ENCODE results near the gene C1orf167.

C1orf167 gene

DNA sequence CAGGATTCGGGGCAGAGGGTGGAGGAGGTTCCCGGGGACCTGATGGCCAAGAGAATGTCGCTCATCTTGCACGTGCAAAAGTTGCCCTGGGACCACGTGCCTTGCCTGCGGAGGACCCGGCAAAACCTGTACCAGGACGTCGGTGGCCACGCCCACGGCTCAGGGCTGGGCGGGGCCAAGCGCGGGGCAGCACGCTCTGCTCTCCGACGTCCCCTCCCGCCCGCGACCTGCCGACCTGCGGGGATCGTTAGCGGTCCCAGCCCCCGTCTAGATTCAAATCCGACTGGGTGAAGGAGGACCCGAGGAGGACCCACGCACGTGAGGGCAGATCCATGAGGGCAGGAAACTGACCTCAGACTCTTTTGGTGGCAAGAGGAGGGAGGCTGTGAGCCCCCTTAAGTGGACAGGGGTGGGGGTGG, at the start of gene C1orf167:
Gene C1orf167, plus strand, starts transcription at position 206 of the 419 bp plus-strand sequence. CDS start 2,208 bp downstream, outside the sequence.
- no peaks in the 10 kb centered on the region; the same call in 1 of the 2 replicates for H3K9me3 ChIP-seq (ENCODE audit: control insufficient read depth, insufficient read depth, low read depth, low read length)
- H3K9ac ChIP-seq (ENCODE audit: low read length): no peak within 1 kb of the TSS
- H3K4me1 ChIP-seq (ENCODE audit: control insufficient read depth, insufficient read depth, low read length): peaks cover 17% of the 10 kb centered on the region
- no peaks in the 10 kb centered on the region for H3K36me3 ChIP-seq (ENCODE audit: control insufficient read depth, insufficient read depth, low read length)
- H3K27me3 ChIP-seq (ENCODE audit: control insufficient read depth, insufficient read depth, low read length): peaks cover 39% of the 10 kb centered on the region
- peak within 1 kb of the TSS; percentile 41 for H3K4me3 ChIP-seq (ENCODE audit: low read depth, low read length)
- H3K27ac ChIP-seq (ENCODE audit: low read depth, low read length): no peak within 1 kb of the TSS

- no peak overlapping the region for H3K9ac ChIP-seq (ENCODE audit: low read length)
- no peak overlapping the region for H3K4me3 ChIP-seq (ENCODE audit: low read depth, low read length)
- H3K9me3 ChIP-seq (ENCODE audit: control insufficient read depth, insufficient read depth, low read depth, low read length): no peaks in the 10 kb centered on the region
- peaks cover 26% of the 10 kb centered on the region for H3K36me3 ChIP-seq (ENCODE audit: control insufficient read depth, insufficient read depth, low read length)
- peaks cover 11% of the 10 kb centered on the region for H3K4me1 ChIP-seq (ENCODE audit: control insufficient read depth, insufficient read depth, low read length)
- no peak overlapping the region for H3K27ac ChIP-seq (ENCODE audit: low read depth, low read length)
- H3K27me3 ChIP-seq (ENCODE audit: control insufficient read depth, insufficient read depth, low read length): no peaks in the 10 kb centered on the region
Measured at GRCh38 chr1:11712285-11712684, 49.7 kb upstream of the C1orf167 start.

GRCh38 chr1:11713095-11713494, 48.9 kb upstream of the C1orf167 start:
- Histone ChIP-seq H3K9me3 (ENCODE audit: control insufficient read depth, insufficient read depth, low read depth, low read length) (no peaks in the 10 kb centered on the region), H3K36me3 (ENCODE audit: control insufficient read depth, insufficient read depth, low read length) (peaks cover 26% of the 10 kb centered on the region), H3K9ac (ENCODE audit: low read length) (no peak overlapping the region), H3K27ac (ENCODE audit: low read depth, low read length) (no peak overlapping the region), H3K4me1 (ENCODE audit: control insufficient read depth, insufficient read depth, low read length) (peaks cover 4% of the 10 kb centered on the region; the same call in 1 of the 2 replicates), H3K27me3 (ENCODE audit: control insufficient read depth, insufficient read depth, low read length) (no peaks in the 10 kb centered on the region), H3K4me3 (ENCODE audit: low read depth, low read length) (no peak overlapping the region)

GRCh38 chr1:11714831-11715575, 47.0 kb upstream of the C1orf167 start:
- no peaks in the 10 kb centered on the region for H3K27me3 ChIP-seq (ENCODE audit: control insufficient read depth, insufficient read depth, low read length)
- H3K4me3 ChIP-seq (ENCODE audit: low read depth, low read length): no peak overlapping the region
- H3K36me3 ChIP-seq (ENCODE audit: control insufficient read depth, insufficient read depth, low read length): peaks cover 23% of the 10 kb centered on the region
- peaks cover 6% of the 10 kb centered on the region for H3K4me1 ChIP-seq (ENCODE audit: control insufficient read depth, insufficient read depth, low read length)
- no peak overlapping the region for H3K27ac ChIP-seq (ENCODE audit: low read depth, low read length)
- no peak overlapping the region for H3K9ac ChIP-seq (ENCODE audit: low read length)
- no peaks in the 10 kb centered on the region for H3K9me3 ChIP-seq (ENCODE audit: control insufficient read depth, insufficient read depth, low read depth, low read length)

- H3K27me3 ChIP-seq (ENCODE audit: control insufficient read depth, insufficient read depth, low read length): no peaks in the 10 kb centered on the region
Measured at GRCh38 chr1:11719313-11720032, 42.5 kb upstream of the C1orf167 start.

DNA sequence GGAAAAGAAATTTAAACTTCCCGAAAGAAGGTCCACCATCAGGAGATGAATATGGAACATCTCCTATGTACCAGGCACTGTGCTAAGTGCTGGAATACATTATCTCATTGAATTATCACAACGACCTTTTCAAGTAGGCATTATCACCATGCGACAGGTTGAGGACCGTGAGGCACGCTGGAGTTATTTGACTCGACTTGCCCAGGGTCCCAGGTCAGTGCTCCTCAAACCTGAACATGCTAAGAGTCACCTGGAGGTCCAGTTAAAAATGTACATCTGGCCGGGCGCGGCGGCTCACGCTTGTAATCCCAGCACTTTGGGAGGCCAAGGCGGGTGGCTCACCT, 42.0 kb upstream of the C1orf167 start:
- Histone ChIP-seq H3K27me3 (ENCODE audit: control insufficient read depth, insufficient read depth, low read length) (no peaks in the 10 kb centered on the region), H3K27ac (ENCODE audit: low read depth, low read length) (no peak overlapping the region), H3K36me3 (ENCODE audit: control insufficient read depth, insufficient read depth, low read length) (peaks cover 17% of the 10 kb centered on the region), H3K4me3 (ENCODE audit: low read depth, low read length) (no peak overlapping the region), H3K4me1 (ENCODE audit: control insufficient read depth, insufficient read depth, low read length) (peaks cover 6% of the 10 kb centered on the region), H3K9ac (ENCODE audit: low read length) (no peak overlapping the region), H3K9me3 (ENCODE audit: control insufficient read depth, insufficient read depth, low read depth, low read length) (no peaks in the 10 kb centered on the region)

More at GRCh38 chr1:11719313-11720032, 42.5 kb upstream of the C1orf167 start:
- H3K9ac ChIP-seq (ENCODE audit: low read length): peak overlapping the region; percentile 14
- no peaks in the 10 kb centered on the region for H3K9me3 ChIP-seq (ENCODE audit: control insufficient read depth, insufficient read depth, low read depth, low read length)
- H3K27ac ChIP-seq (ENCODE audit: low read depth, low read length): no peak overlapping the region
- peaks cover 6% of the 10 kb centered on the region for H3K4me1 ChIP-seq (ENCODE audit: control insufficient read depth, insufficient read depth, low read length)
- peak overlapping the region; percentile 33; the same call in 1 of the 2 replicates for H3K4me3 ChIP-seq (ENCODE audit: low read depth, low read length)
- H3K36me3 ChIP-seq (ENCODE audit: control insufficient read depth, insufficient read depth, low read length): peaks cover 19% of the 10 kb centered on the region

GRCh38 chr1:11720525-11720924, 41.5 kb upstream of the C1orf167 start:
- no peak overlapping the region for H3K4me3 ChIP-seq (ENCODE audit: low read depth, low read length)
- H3K9ac ChIP-seq (ENCODE audit: low read length): no peak overlapping the region
- no peak overlapping the region for H3K27ac ChIP-seq (ENCODE audit: low read depth, low read length)
- H3K9me3 ChIP-seq (ENCODE audit: control insufficient read depth, insufficient read depth, low read depth, low read length): no peaks in the 10 kb centered on the region
- no peaks in the 10 kb centered on the region for H3K27me3 ChIP-seq (ENCODE audit: control insufficient read depth, insufficient read depth, low read length)
- H3K4me1 ChIP-seq (ENCODE audit: control insufficient read depth, insufficient read depth, low read length): peaks cover 10% of the 10 kb centered on the region
- H3K36me3 ChIP-seq (ENCODE audit: control insufficient read depth, insufficient read depth, low read length): peaks cover 13% of the 10 kb centered on the region

- no peaks in the 10 kb centered on the region for H3K27me3 ChIP-seq (ENCODE audit: control insufficient read depth, insufficient read depth, low read length)
- H3K9ac ChIP-seq (ENCODE audit: low read length): no peak overlapping the region
- H3K4me1 ChIP-seq (ENCODE audit: control insufficient read depth, insufficient read depth, low read length): peaks cover 16% of the 10 kb centered on the region
- no peak overlapping the region for H3K27ac ChIP-seq (ENCODE audit: low read depth, low read length)
- H3K9me3 ChIP-seq (ENCODE audit: control insufficient read depth, insufficient read depth, low read depth, low read length): no peaks in the 10 kb centered on the region
- no peak overlapping the region for H3K4me3 ChIP-seq (ENCODE audit: low read depth, low read length)
- peaks cover 10% of the 10 kb centered on the region for H3K36me3 ChIP-seq (ENCODE audit: control insufficient read depth, insufficient read depth, low read length)
Measured at GRCh38 chr1:11721311-11721710, 40.7 kb upstream of the C1orf167 start.

DNA sequence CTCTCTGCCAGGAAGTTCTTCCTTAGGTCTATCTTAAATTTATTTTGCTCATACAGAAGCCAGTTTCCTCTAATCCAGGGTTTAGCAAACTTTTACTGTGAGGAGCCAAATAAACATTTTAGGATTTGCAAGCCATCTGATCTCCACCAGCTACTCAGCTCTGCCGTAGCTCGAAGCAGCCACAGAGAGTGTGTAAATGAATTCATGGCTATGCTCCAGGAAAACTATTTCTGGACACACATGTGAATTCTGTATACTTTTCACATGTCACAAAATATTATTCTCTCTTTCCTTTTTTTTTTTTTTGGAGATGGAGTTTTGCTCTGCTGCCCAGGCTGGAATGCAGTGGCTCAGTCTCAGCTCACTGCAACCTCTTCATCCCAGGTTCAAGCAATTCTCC, 39.5 kb upstream of the C1orf167 start:
- peaks cover 10% of the 10 kb centered on the region for H3K36me3 ChIP-seq (ENCODE audit: control insufficient read depth, insufficient read depth, low read length)

DNA sequence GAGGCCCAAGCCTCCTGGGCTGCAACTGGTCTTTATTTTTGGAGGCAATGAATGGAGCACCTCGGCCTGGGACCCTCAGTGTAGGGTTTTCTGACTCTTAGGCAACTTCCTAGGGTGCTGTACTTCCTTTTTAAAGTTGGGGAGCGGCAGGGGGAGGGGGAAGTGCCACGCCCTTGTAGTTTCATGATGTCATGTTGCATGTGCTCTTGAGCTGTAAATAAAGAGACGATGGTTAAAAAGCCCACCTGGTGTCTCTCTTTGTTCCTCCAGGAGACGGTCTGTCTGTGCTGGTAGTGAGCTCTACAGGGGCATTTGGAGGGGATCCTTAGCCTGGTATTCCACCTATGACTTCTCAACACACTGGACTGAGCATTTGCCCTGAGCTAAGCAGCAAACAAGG, 36.4 kb upstream of the C1orf167 start:
- H3K27ac ChIP-seq (ENCODE audit: low read depth, low read length): no peak overlapping the region
- no peak overlapping the region for H3K4me3 ChIP-seq (ENCODE audit: low read depth, low read length)
- H3K27me3 ChIP-seq (ENCODE audit: control insufficient read depth, insufficient read depth, low read length): no peaks in the 10 kb centered on the region
- peaks cover 31% of the 10 kb centered on the region for H3K4me1 ChIP-seq (ENCODE audit: control insufficient read depth, insufficient read depth, low read length)
- no peaks in the 10 kb centered on the region for H3K9me3 ChIP-seq (ENCODE audit: control insufficient read depth, insufficient read depth, low read depth, low read length)
- H3K36me3 ChIP-seq (ENCODE audit: control insufficient read depth, insufficient read depth, low read length): peaks cover 6% of the 10 kb centered on the region
- H3K9ac ChIP-seq (ENCODE audit: low read length): no peak overlapping the region

More for the DNA sequence above, 39.5 kb upstream of the C1orf167 start:
- Histone ChIP-seq H3K27me3 (ENCODE audit: control insufficient read depth, insufficient read depth, low read length) (no peaks in the 10 kb centered on the region), H3K4me1 (ENCODE audit: control insufficient read depth, insufficient read depth, low read length) (peaks cover 20% of the 10 kb centered on the region), H3K4me3 (ENCODE audit: low read depth, low read length) (no peak overlapping the region), H3K9me3 (ENCODE audit: control insufficient read depth, insufficient read depth, low read depth, low read length) (no peaks in the 10 kb centered on the region), H3K27ac (ENCODE audit: low read depth, low read length) (no peak overlapping the region), H3K9ac (ENCODE audit: low read length) (no peak overlapping the region)

DNA sequence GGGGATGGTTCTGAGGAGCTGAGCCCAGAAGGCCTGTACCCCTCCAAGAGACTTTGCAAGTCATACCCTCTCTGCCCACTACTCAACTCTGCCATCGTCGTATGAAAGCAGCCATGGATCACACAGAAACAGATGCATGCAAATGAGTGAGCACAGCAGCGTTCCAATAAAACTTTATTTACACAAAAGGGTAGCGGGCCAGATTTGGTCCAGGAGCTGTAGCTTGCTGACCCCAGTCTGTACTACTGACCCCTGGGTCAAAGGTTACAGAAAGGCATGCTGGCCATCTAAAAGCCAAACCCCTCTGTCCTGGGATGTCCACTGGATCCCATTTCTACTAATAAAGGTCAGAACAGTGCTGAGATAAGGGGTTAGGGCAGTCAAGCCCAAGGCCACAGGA, 34.9 kb upstream of the C1orf167 start:
- Histone ChIP-seq H3K27ac (ENCODE audit: low read depth, low read length) (no peak overlapping the region), H3K9ac (ENCODE audit: low read length) (no peak overlapping the region), H3K4me3 (ENCODE audit: low read depth, low read length) (no peak overlapping the region), H3K4me1 (ENCODE audit: control insufficient read depth, insufficient read depth, low read length) (peaks cover 38% of the 10 kb centered on the region), H3K36me3 (ENCODE audit: control insufficient read depth, insufficient read depth, low read length) (no peaks in the 10 kb centered on the region), H3K27me3 (ENCODE audit: control insufficient read depth, insufficient read depth, low read length) (no peaks in the 10 kb centered on the region), H3K9me3 (ENCODE audit: control insufficient read depth, insufficient read depth, low read depth, low read length) (no peaks in the 10 kb centered on the region)

All from HUES6 (cell line).